Esophagus squamous epithelium (tissue), 5 donors: Measurements from ENCODE around the gene NKX2-1. TPM values are rescaled to one million over a fixed set of nuclear protein-coding genes. Genes with fewer than 3 reads are reported as not detected.

Experiments
- DNase-seq: peaks from one replicate; lab custom pipeline; 2025; lab: John Stamatoyannopoulos, UW
- H3K27ac ChIP-seq, 4 donors: fragments of 200-600 bp; sonication (generic); one replicate each; pipeline ENCODE4 v1.5.1; 2016 to 2019; ENCODE audit warnings: mild to moderate bottlenecking in 1 of 4
- H3K27me3 ChIP-seq, 4 donors: fragments of 200-600 bp; sonication (generic); 1 replicate in 3 of 4; 2 replicates in 1 of 4; pipeline versions ENCODE4 v1.5.1 to v1.6.0; 2017 to 2021; ENCODE audit warnings: antibody characterized with exemption in 1 of 4
- H3K36me3 ChIP-seq, 3 donors: fragments of 200-600 bp; sonication (generic); one replicate each; pipeline ENCODE4 v1.5.1; 2016 to 2019
- H3K4me1 ChIP-seq, 3 donors: fragments of 200-600 bp; sonication (generic); one replicate each; pipeline ENCODE4 v1.5.1; 2017 to 2019
- H3K4me3 ChIP-seq, 4 donors: fragments of 200-600 bp; sonication (generic); 1 replicate in 3 of 4; 2 replicates in 1 of 4; pipeline ENCODE4 v1.5.1; 2016 to 2019; ENCODE audit warnings: mild to moderate bottlenecking in 2 of 4, moderate library complexity in 1 of 4
- H3K9me3 ChIP-seq, 3 donors: fragments of 200-600 bp; sonication (generic); one replicate each; pipeline ENCODE4 v1.5.1; 2016 to 2019
- CTCF ChIP-seq, 6 experiments: fragments of 450-650 bp in 4 of 6; fragments of 200-600 bp in 2 of 6; sonication (generic) in 2 of 6; IDR thresholded peaks; one replicate each; pipeline ENCODE4 v1.5.1; 2016 to 2019; ENCODE audit warnings: antibody characterized with exemption in 6 of 6, mild to moderate bottlenecking in 4 of 6, moderate library complexity in 4 of 6
- POLR2A ChIP-seq, 4 donors: fragments of 450-650 bp; IDR thresholded peaks; one replicate each; pipeline ENCODE4 v1.6.1; 2017; ENCODE audit warnings: antibody characterized with exemption in 4 of 4, mild to moderate bottlenecking in 4 of 4, moderate library complexity in 3 of 4
- WGBS, 2 donors: methylation state at CpG; one replicate each; pipeline ENCODE4 v1.1.5; 2018; 5-methylcytosine and 5-hydroxymethylcytosine counted together
- intact Hi-C: fragments of 100-400 bp; cut with DNase I; formaldehyde crosslinking; loops from one replicate; pipeline ENCODE4 v1.15.0; 2022
- total RNA-seq, 4 donors: library from RNA; depleted of rRNA; stranded (reverse); fragments of >200 nt; gene quantifications; one replicate each; pipeline ENCODE4 v1.1.0, GENCODE V29; 2016
- donor health status: DM: yes; HTN: yes; CAD: no.

Gene NKX2-1
- total RNA-seq, 4 donors from 2014 or later: not detected

- no peaks in the 10 kb centered on the region for H3K4me1 ChIP-seq
- WGBS, 2 donors: 6 to 16% methylated on average over 3 of the region's 3 CpGs
- DNase-seq: no peak
- H3K4me3 ChIP-seq: no peak overlapping the region
- H3K27ac ChIP-seq: no peak overlapping the region
- H3K27me3 ChIP-seq: peaks cover 0 to 99% (median 5%) of the 10 kb centered on the region in 4 donors
- intact Hi-C loops: no loop called here
- no peaks in the 10 kb centered on the region for H3K9me3 ChIP-seq
- no peaks in the 10 kb centered on the region for H3K36me3 ChIP-seq
- no peak for TF ChIP-seq CTCF (IDR thresholded peaks at IDR 0.05)
- no peak for TF ChIP-seq POLR2A (IDR thresholded peaks at IDR 0.05)
These were observed 24.4 kb downstream of the NKX2-1 start for GRCh38 chr14:36495666-36496065.

GRCh38 chr14:36493761-36494160, 26.3 kb downstream of the NKX2-1 start:
- WGBS, 2 donors: 23 to 26% methylated on average over 3 of the region's 3 CpGs
- no peak overlapping the region for H3K4me3 ChIP-seq

GRCh38 chr14:36485773-36486172, 34.3 kb downstream of the NKX2-1 start:
- Histone ChIP-seq H3K36me3 (no peaks in the 10 kb centered on the region), H3K9me3 (no peaks in the 10 kb centered on the region), H3K4me1 (no peaks in the 10 kb centered on the region), H3K27ac (no peak overlapping the region), H3K27me3 (peaks cover 0 to 71% (median 0%) of the 10 kb centered on the region in 4 donors), H3K4me3 (no peak overlapping the region)
- TF ChIP-seq POLR2A (IDR thresholded peaks at IDR 0.05) (no peak), CTCF (IDR thresholded peaks at IDR 0.05) (no peak)
- 54 to 62% methylated on average over 2 of the region's 2 CpGs for WGBS, 2 donors
- intact Hi-C loops: no loop called here
- no peak for DNase-seq

More at GRCh38 chr14:36493761-36494160, 26.3 kb downstream of the NKX2-1 start:
- no peak for DNase-seq
- H3K36me3 ChIP-seq: no peaks in the 10 kb centered on the region
- peaks cover 0 to 97% (median 4%) of the 10 kb centered on the region in 4 donors for H3K27me3 ChIP-seq
- TF ChIP-seq POLR2A (IDR thresholded peaks at IDR 0.05): no peak
- TF ChIP-seq CTCF (IDR thresholded peaks at IDR 0.05): no peak
- intact Hi-C loops: no loop called here
- H3K4me1 ChIP-seq: no peaks in the 10 kb centered on the region
- no peak overlapping the region for H3K27ac ChIP-seq
- H3K9me3 ChIP-seq: no peaks in the 10 kb centered on the region

- H3K4me3 ChIP-seq: no peak overlapping the region
- no peak for DNase-seq
- no peak for TF ChIP-seq CTCF (IDR thresholded peaks at IDR 0.05)
- TF ChIP-seq POLR2A (IDR thresholded peaks at IDR 0.05): no peak
- 48 to 74% methylated on average over 4 of the region's 4 CpGs for WGBS, 2 donors
- no peak overlapping the region for H3K27ac ChIP-seq
- no peaks in the 10 kb centered on the region for H3K36me3 ChIP-seq
- H3K9me3 ChIP-seq: no peaks in the 10 kb centered on the region
- H3K4me1 ChIP-seq: no peaks in the 10 kb centered on the region
- intact Hi-C loops: no loop called here
- H3K27me3 ChIP-seq: peaks cover 0 to 30% (median 0%) of the 10 kb centered on the region in 4 donors
These were observed 40.7 kb downstream of the NKX2-1 start for GRCh38 chr14:36479344-36479743.

GRCh38 chr14:36478782-36479181, 41.2 kb downstream of the NKX2-1 start:
- Histone ChIP-seq H3K4me1 (no peaks in the 10 kb centered on the region), H3K36me3 (no peaks in the 10 kb centered on the region), H3K27me3 (peaks cover 0 to 24% (median 0%) of the 10 kb centered on the region in 4 donors), H3K27ac (no peak overlapping the region), H3K4me3 (no peak overlapping the region), H3K9me3 (no peaks in the 10 kb centered on the region)
- no peak for TF ChIP-seq CTCF (IDR thresholded peaks at IDR 0.05)
- no peak for TF ChIP-seq POLR2A (IDR thresholded peaks at IDR 0.05)
- 0% methylated on average over 1 of the region's 1 CpG for WGBS, 2 donors
- intact Hi-C loops: no loop called here
- no peak for DNase-seq
